ENCODE results near the gene HNRNPUL1. TPM values are rescaled to one million over a fixed set of nuclear protein-coding genes. Genes with fewer than 3 reads are reported as not detected.

Gene HNRNPUL1
- total and polyA plus RNA-seq, 9 of the 15 experiments (the other 6 are each of a cell fraction or from before 2014, with no cell fraction given), result 7.3 to 211 (median 85.0) TPM

DNA sequence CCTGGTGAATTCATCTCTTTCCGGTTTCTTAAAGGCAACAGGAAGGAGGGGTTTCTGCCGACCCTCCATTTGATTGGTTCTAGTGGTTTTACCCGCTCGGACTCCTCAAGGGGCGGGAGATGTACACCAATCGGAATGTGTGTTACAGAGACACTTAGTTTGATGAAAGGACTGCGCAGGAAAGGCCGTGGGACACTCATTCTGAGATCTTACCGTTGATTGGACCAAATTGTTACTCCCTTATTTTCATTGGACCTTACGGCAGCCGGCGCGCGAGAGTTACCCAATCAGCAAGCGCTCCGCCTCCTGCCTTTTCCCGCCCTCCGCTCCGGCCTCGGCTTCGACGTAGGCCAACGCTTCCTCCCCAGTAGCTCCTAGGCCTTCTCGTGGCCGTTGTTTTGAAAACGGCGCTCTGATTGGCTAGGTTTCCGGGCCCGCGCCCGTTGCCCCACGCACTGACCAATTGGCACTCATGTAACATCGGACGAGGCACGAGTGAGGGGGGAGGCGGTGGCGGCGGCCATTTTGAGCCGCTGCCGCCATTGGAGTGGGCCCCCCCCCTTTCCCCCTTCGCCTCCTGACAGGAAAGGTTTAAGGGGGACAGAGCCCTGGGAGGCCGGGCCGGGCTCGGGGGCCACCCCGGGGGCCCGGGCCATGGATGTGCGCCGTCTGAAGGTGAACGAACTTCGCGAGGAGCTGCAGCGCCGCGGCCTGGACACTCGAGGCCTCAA, at the start of gene HNRNPUL1 (continued):
- TF ChIP-seq, protein P1, sequence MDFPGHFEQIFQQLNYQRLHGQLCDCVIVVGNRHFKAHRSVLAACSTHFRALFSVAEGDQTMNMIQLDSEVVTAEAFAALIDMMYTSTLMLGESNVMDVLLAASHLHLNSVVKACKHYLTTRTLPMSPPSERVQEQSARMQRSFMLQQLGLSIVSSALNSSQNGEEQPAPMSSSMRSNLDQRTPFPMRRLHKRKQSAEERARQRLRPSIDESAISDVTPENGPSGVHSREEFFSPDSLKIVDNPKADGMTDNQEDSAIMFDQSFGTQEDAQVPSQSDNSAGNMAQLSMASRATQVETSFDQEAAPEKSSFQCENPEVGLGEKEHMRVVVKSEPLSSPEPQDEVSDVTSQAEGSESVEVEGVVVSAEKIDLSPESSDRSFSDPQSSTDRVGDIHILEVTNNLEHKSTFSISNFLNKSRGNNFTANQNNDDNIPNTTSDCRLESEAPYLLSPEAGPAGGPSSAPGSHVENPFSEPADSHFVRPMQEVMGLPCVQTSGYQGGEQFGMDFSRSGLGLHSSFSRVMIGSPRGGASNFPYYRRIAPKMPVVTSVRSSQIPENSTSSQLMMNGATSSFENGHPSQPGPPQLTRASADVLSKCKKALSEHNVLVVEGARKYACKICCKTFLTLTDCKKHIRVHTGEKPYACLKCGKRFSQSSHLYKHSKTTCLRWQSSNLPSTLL (IDR thresholded peaks at IDR 0.05), result no peak
- TF ChIP-seq GATAD2B (IDR thresholded peaks at IDR 0.05; ENCODE audit: borderline replicate concordance) (no peak; the same call in 1 of the 2 replicates), ZNF766 (CRISPR knock-in tag; conservative IDR thresholded peaks at IDR 0.05) (peak; percentile 66), ZKSCAN3 (CRISPR knock-in tag; IDR thresholded peaks at IDR 0.05) (no peak), GABPB2 (CRISPR knock-in tag; conservative IDR thresholded peaks at IDR 0.05) (no peak), KLF16 (IDR thresholded peaks at IDR 0.05) (no peak), PURB (CRISPR knock-in tag; IDR thresholded peaks at IDR 0.05; ENCODE audit: low read depth) (no peak), NBN (IDR thresholded peaks at IDR 0.05; ENCODE audit: low read depth) (peak; percentile 81), E2F3 (CRISPR knock-in tag; IDR thresholded peaks at IDR 0.05) (peak; percentile 84; the same call in 1 of the 2 replicates), TSHZ1 (CRISPR knock-in tag; IDR thresholded peaks at IDR 0.05) (no peak), ZNF41 (CRISPR knock-in tag; conservative IDR thresholded peaks at IDR 0.05) (no peak), CEBPB (tag; IDR thresholded peaks at IDR 0.05) (peak; percentile 74), GATAD2A (IDR thresholded peaks at IDR 0.05) (no peak), SREBF2 (CRISPR knock-in tag; IDR thresholded peaks at IDR 0.05) (no peak)
- TF ChIP-seq, protein P2, sequence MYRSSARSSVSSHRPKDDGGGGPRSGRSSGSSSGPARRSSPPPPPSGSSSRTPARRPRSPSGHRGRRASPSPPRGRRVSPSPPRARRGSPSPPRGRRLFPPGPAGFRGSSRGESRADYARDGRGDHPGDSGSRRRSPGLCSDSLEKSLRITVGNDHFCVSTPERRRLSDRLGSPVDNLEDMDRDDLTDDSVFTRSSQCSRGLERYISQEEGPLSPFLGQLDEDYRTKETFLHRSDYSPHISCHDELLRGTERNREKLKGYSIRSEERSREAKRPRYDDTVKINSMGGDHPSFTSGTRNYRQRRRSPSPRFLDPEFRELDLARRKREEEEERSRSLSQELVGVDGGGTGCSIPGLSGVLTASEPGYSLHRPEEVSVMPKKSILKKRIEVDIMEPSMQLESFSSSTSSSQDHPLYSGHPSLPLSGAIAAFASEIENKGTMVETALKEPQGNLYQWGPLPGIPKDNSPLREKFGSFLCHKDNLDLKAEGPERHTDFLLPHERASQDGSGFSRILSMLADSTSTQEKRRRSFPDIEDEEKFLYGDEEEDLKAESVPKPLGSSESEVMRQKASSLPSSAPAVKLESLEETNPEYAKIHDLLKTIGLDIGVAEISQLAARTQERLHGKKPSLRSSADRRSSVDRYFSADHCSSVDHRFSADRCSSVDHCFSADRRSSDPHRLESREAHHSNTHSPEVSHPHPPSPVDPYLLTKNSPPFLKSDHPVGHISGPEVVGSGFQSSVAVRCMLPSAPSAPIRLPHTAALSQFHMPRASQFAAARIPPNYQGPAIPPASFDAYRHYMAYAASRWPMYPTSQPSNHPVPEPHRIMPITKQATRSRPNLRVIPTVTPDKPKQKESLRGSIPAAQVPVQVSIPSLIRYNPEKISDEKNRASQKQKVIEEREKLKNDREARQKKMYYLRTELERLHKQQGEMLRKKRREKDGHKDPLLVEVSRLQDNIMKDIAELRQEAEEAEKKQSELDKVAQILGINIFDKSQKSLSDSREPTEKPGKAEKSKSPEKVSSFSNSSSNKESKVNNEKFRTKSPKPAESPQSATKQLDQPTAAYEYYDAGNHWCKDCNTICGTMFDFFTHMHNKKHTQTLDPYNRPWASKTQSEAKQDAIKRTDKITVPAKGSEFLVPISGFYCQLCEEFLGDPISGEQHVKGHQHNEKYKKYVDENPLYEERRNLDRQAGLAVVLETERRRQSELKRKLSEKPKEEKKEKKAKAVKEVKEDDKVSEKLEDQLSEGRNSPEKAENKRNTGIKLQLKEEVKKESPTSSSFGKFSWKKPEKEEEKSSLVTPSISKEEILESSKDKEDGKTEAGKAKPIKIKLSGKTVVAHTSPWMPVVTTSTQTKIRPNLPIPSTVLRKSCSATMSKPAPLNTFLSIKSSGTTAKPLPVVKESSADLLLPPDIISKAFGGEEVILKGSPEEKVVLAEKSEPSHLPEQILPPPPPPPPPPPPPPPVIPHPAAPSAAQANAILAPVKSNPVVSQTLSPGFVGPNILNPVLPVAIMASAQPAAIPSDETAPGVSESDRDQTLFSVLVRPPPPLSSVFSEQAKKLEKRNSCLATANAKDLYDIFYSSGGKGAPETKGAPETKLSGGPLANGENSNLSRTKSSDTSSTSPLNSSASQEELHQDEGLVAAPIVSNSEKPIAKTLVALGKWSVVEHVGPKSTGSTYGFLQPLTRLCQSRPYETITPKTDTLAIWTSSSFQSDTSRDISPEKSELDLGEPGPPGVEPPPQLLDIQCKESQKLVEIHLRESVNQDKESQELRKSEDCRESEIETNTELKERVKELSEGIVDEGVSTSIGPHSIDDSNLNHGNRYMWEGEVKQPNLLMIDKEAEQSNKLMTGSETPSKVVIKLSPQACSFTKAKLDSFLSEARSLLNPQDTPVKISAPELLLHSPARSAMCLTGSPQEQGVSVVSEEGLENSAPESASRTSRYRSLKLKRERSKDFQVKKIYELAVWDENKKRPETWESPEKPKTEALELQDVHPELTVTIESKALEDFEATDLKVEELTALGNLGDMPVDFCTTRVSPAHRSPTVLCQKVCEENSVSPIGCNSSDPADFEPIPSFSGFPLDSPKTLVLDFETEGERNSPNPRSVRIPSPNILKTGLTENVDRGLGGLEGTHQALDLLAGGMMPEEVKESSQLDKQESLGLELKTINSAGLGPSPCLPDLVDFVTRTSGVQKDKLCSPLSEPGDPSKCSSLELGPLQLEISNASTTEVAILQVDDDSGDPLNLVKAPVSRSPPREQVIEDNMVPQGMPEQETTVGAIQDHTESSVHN (IDR thresholded peaks at IDR 0.05; ENCODE audit: borderline replicate concordance in 1 of 2, low read depth in 1 of 2), result peak in 1 of 2 experiments; percentile 67; a peak in 1 of 4 replicates

Data from K562 (cell line).